HG03103 (cell line): Measurements from ENCODE around the gene ALDOC.
"Not testable (repeated sequence)": the region's sequence is repeated elsewhere in the genome, so short reads cannot be mapped to it uniquely, and the experiment has no call there.

ENCODE experiments used
- ATAC-seq: cut with Tn5 transposase; IDR thresholded peaks from one replicate; pipeline ENCODE4 v1.9.1; 2021; ENCODE audit warnings: low read depth; ENCODE audit not compliant: unreplicated experiment

Gene ALDOC

GRCh38 chr17:28576758-28577465, at the start of gene ALDOC:
Gene ALDOC, minus strand, starts transcription at chr17:28576895. Its CDS starts 1,363 bp downstream, at chr17:28575532.
- ATAC-seq = peak; percentile 78

- no peak for ATAC-seq
These were observed 47.5 kb upstream of the ALDOC start for GRCh38 chr17:28624148-28624547.

DNA sequence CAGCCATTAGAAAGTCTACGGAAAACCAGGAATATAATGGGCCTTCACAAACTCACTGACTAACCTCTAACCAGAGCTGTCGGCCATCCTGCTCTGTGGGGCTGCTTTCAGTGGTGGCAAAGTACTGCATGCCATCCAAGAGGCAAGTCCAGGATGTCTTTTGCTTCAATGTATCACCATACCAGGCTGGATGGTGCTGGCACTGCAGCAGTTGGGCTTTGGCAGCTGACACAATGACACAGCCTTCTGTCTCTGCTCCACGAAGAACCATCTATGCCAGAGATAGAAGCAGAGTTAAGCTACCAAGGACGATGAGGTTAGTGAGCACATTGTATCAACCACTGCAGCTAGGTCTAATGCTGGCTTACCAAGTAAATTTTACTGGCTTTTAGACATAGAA, 47.0 kb upstream of the ALDOC start:
- ATAC-seq = no peak

DNA sequence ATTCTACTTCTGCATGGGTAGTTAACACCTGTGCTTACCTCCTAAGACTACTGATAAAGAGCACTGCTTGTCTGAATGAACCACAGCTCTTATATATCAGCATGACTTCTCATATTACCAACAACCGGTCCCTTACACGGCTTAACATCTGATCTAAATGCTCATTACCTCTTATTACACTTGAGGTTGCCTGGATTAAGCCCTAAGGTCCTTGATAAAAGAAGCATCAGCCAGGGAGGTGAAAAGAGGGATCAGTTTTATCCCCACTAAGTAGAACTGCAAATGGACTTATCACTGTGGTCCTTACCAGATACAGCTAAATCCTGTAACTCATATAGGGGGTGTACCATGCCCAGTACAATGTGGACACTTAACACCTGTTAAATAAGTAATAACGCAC, 45.5 kb upstream of the ALDOC start:
- ATAC-seq = no peak

- ATAC-seq = no peak
These were observed 43.3 kb upstream of the ALDOC start for GRCh38 chr17:28620010-28620409.

- ATAC-seq = no peak
These were observed 41.8 kb upstream of the ALDOC start for GRCh38 chr17:28618464-28618863.

GRCh38 chr17:28616281-28616680, 39.6 kb upstream of the ALDOC start:
- no peak for ATAC-seq

GRCh38 chr17:28615260-28615940, 38.7 kb upstream of the ALDOC start:
- no peak for ATAC-seq

DNA sequence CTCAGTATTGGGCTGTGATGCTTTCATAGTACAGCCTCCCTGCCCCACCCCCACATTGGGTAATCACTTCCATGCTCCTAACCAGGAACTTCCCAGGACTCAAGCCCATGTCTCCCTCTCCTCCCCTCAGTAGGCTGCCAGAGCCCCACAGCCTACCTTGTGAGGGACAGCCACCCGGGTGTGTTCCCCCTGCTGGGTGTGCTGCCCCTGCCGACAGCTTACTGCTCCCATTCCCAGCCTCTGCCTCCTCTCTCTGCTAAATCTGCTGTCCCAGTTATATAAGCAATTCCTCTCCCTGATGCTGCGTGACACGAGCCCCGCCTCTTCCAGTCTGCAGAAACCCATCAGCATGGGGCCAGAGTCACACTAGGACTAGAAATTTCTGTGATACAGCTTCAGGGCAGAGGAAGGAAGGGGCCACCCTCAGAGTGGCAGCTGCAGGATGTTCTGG, 37.3 kb upstream of the ALDOC start, which contains the start of gene RSKR:
TSS of gene RSKR (minus strand) at position 255 of the 451 bp plus-strand sequence. CDS start at position 231, 24 bp downstream.
- no peak for ATAC-seq

GRCh38 chr17:28612936-28613872, 36.5 kb upstream of the ALDOC start:
- no peak for ATAC-seq

DNA sequence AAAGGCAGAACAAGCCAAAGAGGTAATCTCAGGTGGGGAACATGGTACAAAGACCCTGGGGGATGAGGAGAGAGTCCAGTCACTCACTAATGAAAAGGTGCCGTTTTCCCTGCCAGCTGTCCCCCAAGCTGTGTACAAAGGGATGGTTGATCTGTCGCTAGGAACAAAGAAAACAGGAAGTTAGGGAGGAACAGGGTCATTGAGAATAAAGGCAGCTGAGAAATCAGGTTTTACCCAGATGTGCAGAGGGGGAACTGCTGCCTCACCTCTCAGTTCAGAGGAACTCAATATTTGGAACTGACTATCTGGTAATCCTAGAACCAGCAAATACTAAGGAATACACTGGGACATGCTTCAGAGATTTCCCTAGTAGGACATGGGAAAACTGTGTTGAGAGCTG, 35.8 kb upstream of the ALDOC start:
- no peak for ATAC-seq

DNA sequence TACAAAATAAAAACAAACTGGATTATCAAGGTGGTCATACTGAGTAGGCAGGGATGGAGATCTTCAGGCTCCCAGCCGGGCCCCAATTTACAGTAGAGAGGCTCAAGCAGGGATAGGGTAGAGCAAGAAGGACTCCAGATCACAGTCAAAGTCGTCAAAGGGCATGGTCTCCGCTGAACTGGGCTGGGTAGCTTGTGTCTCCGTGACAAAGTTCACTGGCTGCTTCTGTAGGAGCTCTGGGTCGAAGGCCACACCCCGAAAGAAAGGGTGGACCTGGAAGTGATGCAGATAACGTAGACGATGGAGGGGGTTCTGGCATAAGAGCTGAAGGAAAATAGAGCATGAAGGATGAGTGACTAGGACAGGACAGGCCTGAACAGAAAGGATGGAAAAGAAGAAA, 33.7 kb upstream of the ALDOC start:
- ATAC-seq = no peak

DNA sequence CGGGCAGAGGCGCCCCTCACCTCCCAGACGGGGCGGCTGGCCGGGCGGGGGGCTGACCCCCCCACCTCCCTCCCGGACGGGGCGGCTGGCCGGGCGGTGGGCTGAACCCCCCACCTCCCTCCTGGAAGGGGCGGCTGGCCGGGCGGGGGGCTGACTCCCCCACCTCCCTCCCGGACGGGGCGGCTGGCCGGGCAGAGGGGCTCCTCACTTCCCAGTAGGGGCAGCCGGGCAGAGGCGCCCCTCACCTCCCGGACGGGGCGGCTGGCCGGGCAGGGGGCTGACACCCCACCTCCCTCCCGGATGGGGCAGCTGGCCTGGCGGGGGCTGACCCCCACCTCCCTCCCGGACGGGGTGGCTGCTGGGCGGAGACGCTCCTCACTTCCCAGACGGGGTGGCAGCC, 27.3 kb upstream of the ALDOC start:
- not testable (repeated sequence) for ATAC-seq

- peak; percentile 40 for ATAC-seq
These were observed 22.9 kb upstream of the ALDOC start for GRCh38 chr17:28599311-28600184.

DNA sequence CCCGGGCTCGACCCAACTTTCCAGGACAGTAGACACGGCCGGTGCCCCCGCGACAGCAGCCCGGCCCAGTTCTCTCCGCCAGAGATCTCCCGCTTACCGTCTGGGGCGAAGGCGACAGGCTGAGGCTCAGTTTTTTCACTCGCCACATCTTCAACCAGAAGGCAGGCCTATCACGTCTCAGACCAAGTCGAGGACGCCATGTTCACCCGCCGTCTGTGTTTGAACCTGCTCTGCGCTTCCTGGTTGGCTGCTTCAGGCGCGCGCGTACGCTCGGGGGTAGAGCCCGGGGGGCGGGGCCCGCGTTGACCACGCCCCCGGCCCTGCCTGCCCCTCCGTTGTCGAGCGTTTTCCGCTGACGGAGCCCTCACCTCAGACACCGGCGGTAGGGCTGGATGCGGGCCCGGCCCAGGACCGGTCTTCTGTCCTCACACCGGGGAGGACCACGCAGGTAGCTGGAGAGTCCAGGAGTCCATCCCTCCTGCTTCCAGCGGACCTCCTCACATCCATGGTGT, 22.2 kb upstream of the ALDOC start, which contains the start of gene SPAG5:
TSS of gene SPAG5 (minus strand) at position 227 of the 512 bp plus-strand sequence. CDS start at position 148, 79 bp downstream.
- ATAC-seq = peak; percentile 74

DNA sequence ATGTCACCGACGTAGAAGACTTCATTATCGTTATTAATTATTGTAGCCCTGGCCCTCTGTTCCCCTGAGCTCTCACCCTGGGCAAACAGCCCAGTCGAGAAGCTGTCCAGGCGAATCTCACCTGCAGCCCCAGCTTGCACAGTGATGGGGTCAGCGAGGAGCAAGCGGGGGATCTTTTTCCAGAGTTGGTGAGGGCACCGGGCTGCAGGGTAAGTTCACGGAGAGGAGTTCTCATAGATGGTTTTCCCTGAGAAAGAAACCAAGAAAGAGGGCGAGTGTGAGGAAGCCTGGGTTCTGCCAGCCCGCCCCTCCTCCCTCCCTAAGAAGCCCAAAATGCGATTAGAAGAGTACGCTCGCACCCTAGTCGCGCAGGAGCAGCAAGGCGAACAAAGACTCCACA, 21.7 kb upstream of the ALDOC start:
- no peak for ATAC-seq

GRCh38 chr17:28597606-28598383, 21.1 kb upstream of the ALDOC start:
- no peak for ATAC-seq

DNA sequence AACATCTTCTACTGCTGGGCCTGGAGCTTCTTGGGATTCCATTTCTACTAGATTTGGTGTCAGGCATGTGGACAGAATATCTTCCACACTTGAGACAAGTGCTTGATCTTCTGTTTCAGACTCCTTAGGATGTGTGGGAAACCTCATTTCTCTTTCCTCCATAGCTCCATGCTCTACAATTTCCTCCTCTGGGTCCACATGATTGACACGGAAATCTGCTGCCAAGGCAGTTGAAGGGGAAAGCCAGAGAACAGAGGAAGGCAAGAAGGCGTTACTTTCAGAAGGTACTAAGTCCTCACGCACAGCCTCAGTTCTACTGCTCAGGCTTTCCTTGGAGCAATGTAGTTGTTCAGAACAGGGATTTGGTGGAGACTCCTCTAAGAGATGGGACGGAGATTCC, 15.6 kb upstream of the ALDOC start:
- ATAC-seq = no peak

DNA sequence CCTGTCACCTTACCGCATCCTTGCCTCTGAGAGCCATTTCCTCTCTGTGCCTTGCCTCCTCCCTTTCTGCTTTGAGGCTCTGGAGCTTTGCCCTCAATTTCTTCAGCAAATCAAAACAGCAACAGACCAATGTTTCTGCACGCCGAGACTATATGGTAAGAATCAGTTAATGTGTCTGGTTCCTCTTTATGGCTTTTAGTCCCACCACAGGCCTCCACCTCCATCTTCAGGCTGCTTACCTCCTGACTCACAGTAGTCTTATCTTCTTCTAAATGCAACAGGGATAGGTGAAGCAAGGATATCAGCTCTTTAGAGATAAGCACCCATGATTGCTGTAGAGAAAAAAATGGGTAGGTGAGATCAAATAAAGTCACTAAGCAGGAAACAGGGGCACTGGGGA, 9.2 kb upstream of the ALDOC start:
- no peak for ATAC-seq
